Large intestine (tissue), 12 donors: Measurements from ENCODE around the gene ZNF516. TPM values are rescaled to one million over a fixed set of nuclear protein-coding genes. Genes with fewer than 3 reads are reported as not detected.
"Not testable (repeated sequence)": the region's sequence is repeated elsewhere in the genome, so short reads cannot be mapped to it uniquely, and the experiment has no call there.

Experiments
- DNase-seq, 2 donors: peaks; one replicate each; pipeline versions ENCODE4 v3.0.0 to v3.0.0-alpha.2; 2013
- H3K27ac ChIP-seq: one replicate; pipeline ENCODE4 v1.5.1; 2013; ENCODE audit warnings: low read length
- H3K27me3 ChIP-seq: 2 replicates; pipeline ENCODE4 v1.6.1; 2013; ENCODE audit warnings: low read length; ENCODE audit not compliant: control insufficient read depth, insufficient read depth
- H3K36me3 ChIP-seq: 2 replicates; pipeline ENCODE4 v1.6.1; 2013; ENCODE audit warnings: low read length; ENCODE audit not compliant: control insufficient read depth, insufficient read depth
- H3K4me1 ChIP-seq: one replicate; pipeline ENCODE4 v1.6.1; 2013; ENCODE audit warnings: low read length; ENCODE audit not compliant: control insufficient read depth, insufficient read depth
- H3K4me3 ChIP-seq: one replicate; pipeline ENCODE4 v1.5.1; 2013; ENCODE audit warnings: low read length
- H3K9me3 ChIP-seq: one replicate; pipeline ENCODE4 v1.6.1; 2013; ENCODE audit warnings: mild to moderate bottlenecking, low read depth, low read length, moderate library complexity; ENCODE audit not compliant: control insufficient read depth
- whole genome bisulfite sequencing: methylation state at CpG from one replicate; pipeline ENCODE4 v1.1.5; 2013; ENCODE audit warnings: low lambda C conversion rate; ENCODE audit not compliant: insufficient coverage; 5-methylcytosine and 5-hydroxymethylcytosine counted together
- long read RNA-seq, 11 donors: transcript quantifications; one replicate each; lab custom pipeline, GENCODE V29; 2026
- polyA plus RNA-seq: library from polyadenylated mRNA; unstranded; fragments of 120-200 nt; gene quantifications from one replicate; pipeline ENCODE4 v1.2.1, GENCODE V29; 2013

Gene ZNF516
- 18.4 TPM for polyA plus RNA-seq
- long read RNA-seq, donor 1, partial matches to known transcripts, result 0 of 1 reads
- long read RNA-seq, donor 1, other reads (novel, unspliced or antisense), result 0 of 1 reads
- long read RNA-seq, donor 2, full-length matches to known transcripts, result 1 of 1 reads
- long read RNA-seq, donor 2, partial matches to known transcripts, result 0 of 1 reads
- long read RNA-seq, donor 2, other reads (novel, unspliced or antisense), result 0 of 1 reads
- long read RNA-seq, donor 3, result 0 reads
- long read RNA-seq, donor 4, result 0 reads
- long read RNA-seq, donor 5, result 0 reads
- long read RNA-seq, donor 6, result 0 reads
- long read RNA-seq, donor 7, partial matches to known transcripts, result 0 of 1 reads
- long read RNA-seq, donor 7, other reads (novel, unspliced or antisense), result 0 of 1 reads
- long read RNA-seq, donor 8, result 0 reads
- long read RNA-seq, donor 9, result 0 reads
- long read RNA-seq, donor 10, result 0 reads
- long read RNA-seq, donor 11, partial matches to known transcripts, result 11 of 11 reads
- long read RNA-seq, donor 11, other reads (novel, unspliced or antisense), result 0 of 11 reads

GRCh38 chr18:76495006-76495370 is at the start of gene ZNF516:
Gene ZNF516, minus strand, starts transcription at chr18:76495242. Its CDS starts 52,188 bp downstream, at chr18:76443054.
- DNase-seq, result peak in 1 of 2 donors; percentile 55
- H3K9me3 ChIP-seq, result no peaks in the 10 kb centered on the region
- peak within 1 kb of the TSS; percentile 90 for H3K27ac ChIP-seq
- H3K27me3 ChIP-seq, result no peaks in the 10 kb centered on the region
- peaks cover 7% of the 10 kb centered on the region for H3K4me1 ChIP-seq
- no peaks in the 10 kb centered on the region for H3K36me3 ChIP-seq
- H3K4me3 ChIP-seq, result peak within 1 kb of the TSS; percentile 69
- no CpG with 5 or more reads among the region's 64 CpGs for WGBS

- H3K9me3 ChIP-seq, result no peaks in the 10 kb centered on the region
These were observed 43.8 kb upstream of the ZNF516 start for GRCh38 chr18:76538846-76539245.

GRCh38 chr18:76537621-76538020 is 42.6 kb upstream of the ZNF516 start:
- DNase-seq, result no peak
- Histone ChIP-seq H3K4me3 (no peak overlapping the region), H3K36me3 (no peaks in the 10 kb centered on the region), H3K27me3 (no peaks in the 10 kb centered on the region), H3K9me3 (no peaks in the 10 kb centered on the region), H3K4me1 (no peaks in the 10 kb centered on the region), H3K27ac (no peak overlapping the region)
- 95% methylated on average over 3 of the region's 8 CpGs for WGBS

More at GRCh38 chr18:76538846-76539245, 43.8 kb upstream of the ZNF516 start:
- Histone ChIP-seq H3K27me3 (no peaks in the 10 kb centered on the region), H3K27ac (no peak overlapping the region), H3K4me1 (no peaks in the 10 kb centered on the region), H3K36me3 (no peaks in the 10 kb centered on the region), H3K4me3 (no peak overlapping the region)
- WGBS, result no CpG with 5 or more reads among the region's 11 CpGs
- no peak for DNase-seq

- H3K4me1 ChIP-seq, DNase-seq, H3K27me3 ChIP-seq, H3K36me3 ChIP-seq, H3K27ac ChIP-seq, H3K4me3 ChIP-seq, H3K9me3 ChIP-seq: not testable (repeated sequence)
- no CpG with 5 or more reads among the region's 5 CpGs for WGBS
These were observed 41.6 kb upstream of the ZNF516 start for GRCh38 chr18:76536593-76536992.

GRCh38 chr18:76532875-76533274 is 37.8 kb upstream of the ZNF516 start:
- WGBS, result 84% methylated on average over 2 of the region's 8 CpGs
- DNase-seq, result no peak
- peaks cover 2% of the 10 kb centered on the region for H3K9me3 ChIP-seq
- no peaks in the 10 kb centered on the region for H3K4me1 ChIP-seq
- no peaks in the 10 kb centered on the region for H3K36me3 ChIP-seq
- no peak overlapping the region for H3K4me3 ChIP-seq
- no peaks in the 10 kb centered on the region for H3K27me3 ChIP-seq
- H3K27ac ChIP-seq, result no peak overlapping the region

GRCh38 chr18:76530846-76531245 is 35.8 kb upstream of the ZNF516 start:
- Histone ChIP-seq H3K9me3 (peaks cover 2% of the 10 kb centered on the region), H3K4me3 (no peak overlapping the region), H3K27me3 (no peaks in the 10 kb centered on the region), H3K36me3 (no peaks in the 10 kb centered on the region), H3K27ac (no peak overlapping the region), H3K4me1 (no peaks in the 10 kb centered on the region)
- WGBS, result no CpG with 5 or more reads among the region's 9 CpGs
- no peak for DNase-seq

GRCh38 chr18:76530391-76530790 is 35.3 kb upstream of the ZNF516 start:
- Histone ChIP-seq H3K27me3 (no peaks in the 10 kb centered on the region), H3K36me3 (no peaks in the 10 kb centered on the region), H3K4me1 (peaks cover 1% of the 10 kb centered on the region), H3K27ac (no peak overlapping the region), H3K9me3 (peaks cover 2% of the 10 kb centered on the region), H3K4me3 (no peak overlapping the region)
- no CpG with 5 or more reads among the region's 11 CpGs for WGBS
- DNase-seq, result no peak

GRCh38 chr18:76529433-76529811 is 34.4 kb upstream of the ZNF516 start:
- peaks cover 2% of the 10 kb centered on the region for H3K9me3 ChIP-seq
- H3K4me3 ChIP-seq, result peak overlapping the region; percentile 20
- WGBS, result 100% methylated on average over 6 of the region's 23 CpGs
- H3K36me3 ChIP-seq, result no peaks in the 10 kb centered on the region
- no peak for DNase-seq
- peak overlapping the region; percentile 47 for H3K27ac ChIP-seq
- peaks cover 3% of the 10 kb centered on the region for H3K4me1 ChIP-seq
- no peaks in the 10 kb centered on the region for H3K27me3 ChIP-seq

GRCh38 chr18:76528477-76529432 is 33.7 kb upstream of the ZNF516 start:
- H3K4me1 ChIP-seq, result peaks cover 3% of the 10 kb centered on the region
- 60% methylated on average over 1 of the region's 28 CpGs for WGBS
- peaks cover 2% of the 10 kb centered on the region for H3K9me3 ChIP-seq
- peak overlapping the region; percentile 20 for H3K4me3 ChIP-seq
- peak; percentile 81 to 90 for DNase-seq
- H3K27ac ChIP-seq, result peak overlapping the region; percentile 47
- no peaks in the 10 kb centered on the region for H3K27me3 ChIP-seq
- H3K36me3 ChIP-seq, result no peaks in the 10 kb centered on the region

- Histone ChIP-seq H3K4me1 (peaks cover 3% of the 10 kb centered on the region), H3K27ac (no peak overlapping the region), H3K4me3 (no peak overlapping the region), H3K36me3 (no peaks in the 10 kb centered on the region), H3K27me3 (no peaks in the 10 kb centered on the region), H3K9me3 (peaks cover 2% of the 10 kb centered on the region)
- no CpG with 5 or more reads among the region's 3 CpGs for WGBS
- no peak for DNase-seq
These were observed 30.9 kb upstream of the ZNF516 start for GRCh38 chr18:76525911-76526310.
